Measurements from ENCODE around the gene MAGEH1. TPM values are rescaled to one million over a fixed set of nuclear protein-coding genes. Genes with fewer than 3 reads are reported as not detected.
"Not testable (repeated sequence)": the region's sequence is repeated elsewhere in the genome, so short reads cannot be mapped to it uniquely, and the experiment has no call there.

The MAGEH1 gene
- total RNA-seq, 2 donors from 2014 or later: 19.6 to 37.9 TPM

DNA sequence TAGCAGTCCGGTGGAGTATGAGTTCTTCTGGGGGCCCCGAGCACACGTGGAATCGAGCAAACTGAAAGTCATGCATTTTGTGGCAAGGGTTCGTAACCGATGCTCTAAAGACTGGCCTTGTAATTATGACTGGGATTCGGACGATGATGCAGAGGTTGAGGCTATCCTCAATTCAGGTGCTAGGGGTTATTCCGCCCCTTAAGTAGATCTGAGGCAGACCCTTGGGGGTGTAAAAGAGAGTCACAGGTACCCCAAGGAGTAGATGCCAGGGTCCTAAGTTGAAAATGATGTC lies 852 bp downstream of the MAGEH1 start:
- TF ChIP-seq, protein P1, sequence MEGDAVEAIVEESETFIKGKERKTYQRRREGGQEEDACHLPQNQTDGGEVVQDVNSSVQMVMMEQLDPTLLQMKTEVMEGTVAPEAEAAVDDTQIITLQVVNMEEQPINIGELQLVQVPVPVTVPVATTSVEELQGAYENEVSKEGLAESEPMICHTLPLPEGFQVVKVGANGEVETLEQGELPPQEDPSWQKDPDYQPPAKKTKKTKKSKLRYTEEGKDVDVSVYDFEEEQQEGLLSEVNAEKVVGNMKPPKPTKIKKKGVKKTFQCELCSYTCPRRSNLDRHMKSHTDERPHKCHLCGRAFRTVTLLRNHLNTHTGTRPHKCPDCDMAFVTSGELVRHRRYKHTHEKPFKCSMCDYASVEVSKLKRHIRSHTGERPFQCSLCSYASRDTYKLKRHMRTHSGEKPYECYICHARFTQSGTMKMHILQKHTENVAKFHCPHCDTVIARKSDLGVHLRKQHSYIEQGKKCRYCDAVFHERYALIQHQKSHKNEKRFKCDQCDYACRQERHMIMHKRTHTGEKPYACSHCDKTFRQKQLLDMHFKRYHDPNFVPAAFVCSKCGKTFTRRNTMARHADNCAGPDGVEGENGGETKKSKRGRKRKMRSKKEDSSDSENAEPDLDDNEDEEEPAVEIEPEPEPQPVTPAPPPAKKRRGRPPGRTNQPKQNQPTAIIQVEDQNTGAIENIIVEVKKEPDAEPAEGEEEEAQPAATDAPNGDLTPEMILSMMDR (conservative IDR thresholded peaks at IDR 0.05): no peak
- Histone ChIP-seq H3K4me3 (ENCODE audit: low read length) (peak overlapping the region; percentile 92), H3K27ac (ENCODE audit: low read depth, low read length) (no peak overlapping the region), H3K9me3 (ENCODE audit: control insufficient read depth, low read length) (no peaks in the 10 kb centered on the region), H3K9ac (ENCODE audit: extremely low read depth, low read length, poor library complexity, severe bottlenecking) (peak overlapping the region; percentile 68), H3K27me3 (ENCODE audit: control insufficient read depth, insufficient read depth, low read length, poor library complexity, severe bottlenecking) (no peaks in the 10 kb centered on the region), H3K36me3 (ENCODE audit: control insufficient read depth, insufficient read depth, low read length) (no peaks in the 10 kb centered on the region), H3K4me1 (ENCODE audit: control insufficient read depth, insufficient read depth, low read length) (no peaks in the 10 kb centered on the region)
- WGBS, 2 experiments (ENCODE audit: insufficient coverage in 1 of 2, insufficient read length in 1 of 2): 0 to 2% methylated on average over 2 to 9 of the region's 9 CpGs
- H3K9me3 Mint-ChIP-seq: peaks cover 21% of the 10 kb centered on the region
- no peak for DNase-seq
- peak overlapping the region; percentile 80 for H3K4me3 Mint-ChIP-seq
- H3K36me3 Mint-ChIP-seq (ENCODE audit: low read depth): no peaks in the 10 kb centered on the region
- no peaks in the 10 kb centered on the region for H3K27me3 Mint-ChIP-seq (ENCODE audit: insufficient read depth)
- peaks cover 2% of the 10 kb centered on the region for H3K4me1 Mint-ChIP-seq
- H3K27ac Mint-ChIP-seq: peak overlapping the region; percentile 66

DNA sequence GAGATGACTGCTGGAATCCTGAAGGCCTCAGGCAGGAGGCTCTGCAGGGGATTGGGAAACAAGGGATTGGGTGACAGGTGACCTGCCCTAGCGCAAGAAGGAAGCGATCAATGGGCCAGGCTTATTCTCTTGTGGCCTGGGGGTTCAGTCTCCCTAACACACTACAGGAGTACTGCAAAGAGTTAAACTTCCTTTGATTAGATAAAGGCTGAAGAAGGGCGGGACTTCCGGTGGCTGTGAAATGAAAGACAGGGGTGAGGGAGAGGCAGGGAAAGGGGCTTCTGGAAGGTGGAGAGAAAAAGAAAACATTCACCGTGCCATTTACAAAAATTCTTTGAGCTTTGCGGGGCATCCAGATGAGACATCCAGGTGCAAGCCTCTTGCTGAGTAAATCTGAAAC lies 3.8 kb downstream of the MAGEH1 start:
- H3K4me1 Mint-ChIP-seq; H3K9me3 ChIP-seq (ENCODE audit: control insufficient read depth, low read length); DNase-seq; H3K4me3 ChIP-seq (ENCODE audit: low read length); H3K36me3 ChIP-seq (ENCODE audit: control insufficient read depth, insufficient read depth, low read length); H3K4me1 ChIP-seq (ENCODE audit: control insufficient read depth, insufficient read depth, low read length); H3K4me3 Mint-ChIP-seq; H3K9ac ChIP-seq (ENCODE audit: extremely low read depth, low read length, poor library complexity, severe bottlenecking); H3K27me3 Mint-ChIP-seq (ENCODE audit: insufficient read depth); H3K27me3 ChIP-seq (ENCODE audit: control insufficient read depth, insufficient read depth, low read length, poor library complexity, severe bottlenecking); H3K27ac Mint-ChIP-seq; H3K36me3 Mint-ChIP-seq (ENCODE audit: low read depth); H3K27ac ChIP-seq (ENCODE audit: low read depth, low read length): not testable (repeated sequence)
- peaks cover 11% of the 10 kb centered on the region for H3K9me3 Mint-ChIP-seq
- WGBS, 2 experiments (ENCODE audit: insufficient coverage in 1 of 2, insufficient read length in 1 of 2): no CpG with 5 or more reads among the region's 6 CpGs

DNA sequence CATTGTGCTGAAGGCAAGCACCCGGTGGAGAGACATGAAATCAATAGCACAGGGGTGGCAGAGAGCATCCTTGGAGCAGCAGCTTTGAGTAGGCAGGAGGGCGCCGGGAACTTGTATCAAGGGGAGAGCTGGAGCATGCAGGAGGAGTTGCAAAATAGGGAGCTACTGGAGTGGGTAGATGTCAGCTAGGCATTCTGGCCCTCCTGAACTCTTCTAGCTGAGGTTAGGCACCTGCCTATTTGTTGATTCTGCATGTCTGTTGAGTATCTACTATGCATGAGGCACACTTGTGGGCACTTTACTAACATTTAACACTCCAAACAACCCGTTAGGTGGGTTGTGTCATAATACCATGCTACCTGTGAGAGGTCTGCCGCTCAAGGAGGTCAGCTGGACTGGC lies 7.5 kb downstream of the MAGEH1 start:
- not testable (repeated sequence) for H3K27me3 ChIP-seq (ENCODE audit: control insufficient read depth, insufficient read depth, low read length, poor library complexity, severe bottlenecking); H3K4me1 Mint-ChIP-seq; DNase-seq; H3K9ac ChIP-seq (ENCODE audit: extremely low read depth, low read length, poor library complexity, severe bottlenecking); H3K27me3 Mint-ChIP-seq (ENCODE audit: insufficient read depth); H3K4me1 ChIP-seq (ENCODE audit: control insufficient read depth, insufficient read depth, low read length); H3K36me3 ChIP-seq (ENCODE audit: control insufficient read depth, insufficient read depth, low read length); H3K27ac ChIP-seq (ENCODE audit: low read depth, low read length); H3K4me3 Mint-ChIP-seq; H3K9me3 ChIP-seq (ENCODE audit: control insufficient read depth, low read length); H3K36me3 Mint-ChIP-seq (ENCODE audit: low read depth); H3K4me3 ChIP-seq (ENCODE audit: low read length); H3K27ac Mint-ChIP-seq; H3K9me3 Mint-ChIP-seq
- no CpG with 5 or more reads among the region's 5 CpGs for WGBS, 2 experiments (ENCODE audit: insufficient coverage in 1 of 2, insufficient read length in 1 of 2)

DNA sequence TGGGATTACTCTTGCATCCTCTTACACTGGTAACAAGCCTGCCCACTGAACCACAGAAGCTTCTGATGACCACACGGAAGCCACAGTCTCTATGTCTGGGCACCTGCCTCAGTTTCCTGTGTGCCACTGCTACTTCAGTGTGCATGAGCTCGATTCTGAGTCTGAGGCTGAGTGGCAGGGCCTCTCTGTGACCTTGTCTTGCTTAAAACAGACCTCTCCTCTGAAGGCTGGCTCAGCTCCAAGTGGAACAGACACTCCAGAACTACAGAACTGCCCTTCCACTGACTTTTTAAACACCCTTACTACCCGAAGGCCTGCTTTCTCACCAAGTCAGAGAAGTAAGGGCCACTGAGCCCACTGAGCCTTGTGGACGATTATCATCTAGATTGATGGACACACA lies 8.0 kb downstream of the MAGEH1 start:
- H3K27me3 Mint-ChIP-seq (ENCODE audit: insufficient read depth); H3K4me1 ChIP-seq (ENCODE audit: control insufficient read depth, insufficient read depth, low read length); H3K36me3 ChIP-seq (ENCODE audit: control insufficient read depth, insufficient read depth, low read length); H3K4me1 Mint-ChIP-seq; H3K9me3 ChIP-seq (ENCODE audit: control insufficient read depth, low read length); H3K9me3 Mint-ChIP-seq; H3K27me3 ChIP-seq (ENCODE audit: control insufficient read depth, insufficient read depth, low read length, poor library complexity, severe bottlenecking); DNase-seq; H3K27ac Mint-ChIP-seq; H3K4me3 ChIP-seq (ENCODE audit: low read length); H3K36me3 Mint-ChIP-seq (ENCODE audit: low read depth); H3K9ac ChIP-seq (ENCODE audit: extremely low read depth, low read length, poor library complexity, severe bottlenecking); H3K27ac ChIP-seq (ENCODE audit: low read depth, low read length); H3K4me3 Mint-ChIP-seq: not testable (repeated sequence)
- WGBS, 2 experiments (ENCODE audit: insufficient coverage in 1 of 2, insufficient read length in 1 of 2): no CpG with 5 or more reads among the region's 4 CpGs

DNA sequence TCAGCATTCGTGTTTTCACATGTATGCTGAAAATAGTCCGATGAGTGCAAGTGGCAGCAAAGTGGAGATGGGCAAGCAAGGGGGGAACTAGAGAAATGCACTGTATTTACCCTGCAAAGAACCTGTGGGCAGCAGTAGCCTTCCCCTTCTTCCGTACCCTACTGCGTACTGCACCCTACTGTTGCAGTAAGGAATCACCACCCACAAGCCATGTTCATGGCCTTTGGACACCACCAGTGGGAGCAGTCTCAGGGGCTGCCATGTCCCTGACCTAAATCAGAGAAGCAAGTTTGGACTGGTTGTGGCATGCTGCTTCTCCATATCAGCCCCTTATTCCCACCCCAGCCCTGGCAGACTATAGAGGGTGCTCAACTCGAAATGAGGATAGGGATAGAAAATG lies 12.1 kb downstream of the MAGEH1 start:
- DNase-seq; H3K27me3 Mint-ChIP-seq (ENCODE audit: insufficient read depth); H3K27ac ChIP-seq (ENCODE audit: low read depth, low read length); H3K36me3 ChIP-seq (ENCODE audit: control insufficient read depth, insufficient read depth, low read length); H3K36me3 Mint-ChIP-seq (ENCODE audit: low read depth); H3K4me3 ChIP-seq (ENCODE audit: low read length); H3K4me1 ChIP-seq (ENCODE audit: control insufficient read depth, insufficient read depth, low read length); H3K9me3 Mint-ChIP-seq; H3K4me3 Mint-ChIP-seq; H3K9me3 ChIP-seq (ENCODE audit: control insufficient read depth, low read length); H3K27me3 ChIP-seq (ENCODE audit: control insufficient read depth, insufficient read depth, low read length, poor library complexity, severe bottlenecking); H3K9ac ChIP-seq (ENCODE audit: extremely low read depth, low read length, poor library complexity, severe bottlenecking); H3K27ac Mint-ChIP-seq; H3K4me1 Mint-ChIP-seq: not testable (repeated sequence)
- WGBS, 2 experiments (ENCODE audit: insufficient coverage in 1 of 2, insufficient read length in 1 of 2): no CpG with 5 or more reads among the region's 5 CpGs

DNA sequence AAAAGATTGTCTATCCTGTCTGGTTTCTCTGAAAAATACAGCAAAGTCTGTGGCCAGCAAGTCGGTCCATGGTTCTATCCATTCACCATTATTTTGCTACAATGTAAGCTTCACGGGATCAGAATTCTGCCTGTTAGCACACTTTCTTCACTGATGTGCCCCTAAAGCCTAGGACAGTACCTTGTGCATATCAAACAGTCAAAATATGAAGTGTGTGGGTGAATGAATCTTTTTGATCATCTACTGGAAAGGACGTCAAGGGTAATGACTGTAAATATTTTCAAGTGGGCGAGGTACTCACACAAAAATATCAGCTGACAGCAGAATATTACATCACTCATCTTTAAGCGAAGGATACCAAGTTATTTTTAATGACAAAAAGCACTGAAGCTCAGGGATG lies 13.2 kb downstream of the MAGEH1 start:
- H3K4me3 Mint-ChIP-seq; H3K27me3 ChIP-seq (ENCODE audit: control insufficient read depth, insufficient read depth, low read length, poor library complexity, severe bottlenecking); H3K4me1 Mint-ChIP-seq; H3K27me3 Mint-ChIP-seq (ENCODE audit: insufficient read depth); H3K27ac ChIP-seq (ENCODE audit: low read depth, low read length); DNase-seq; H3K36me3 ChIP-seq (ENCODE audit: control insufficient read depth, insufficient read depth, low read length); H3K4me1 ChIP-seq (ENCODE audit: control insufficient read depth, insufficient read depth, low read length); H3K27ac Mint-ChIP-seq; H3K4me3 ChIP-seq (ENCODE audit: low read length); H3K9me3 ChIP-seq (ENCODE audit: control insufficient read depth, low read length); H3K9ac ChIP-seq (ENCODE audit: extremely low read depth, low read length, poor library complexity, severe bottlenecking); H3K36me3 Mint-ChIP-seq (ENCODE audit: low read depth); H3K9me3 Mint-ChIP-seq: not testable (repeated sequence)
- no CpG with 5 or more reads among the region's 5 CpGs for WGBS, 2 experiments (ENCODE audit: insufficient coverage in 1 of 2, insufficient read length in 1 of 2)

DNA sequence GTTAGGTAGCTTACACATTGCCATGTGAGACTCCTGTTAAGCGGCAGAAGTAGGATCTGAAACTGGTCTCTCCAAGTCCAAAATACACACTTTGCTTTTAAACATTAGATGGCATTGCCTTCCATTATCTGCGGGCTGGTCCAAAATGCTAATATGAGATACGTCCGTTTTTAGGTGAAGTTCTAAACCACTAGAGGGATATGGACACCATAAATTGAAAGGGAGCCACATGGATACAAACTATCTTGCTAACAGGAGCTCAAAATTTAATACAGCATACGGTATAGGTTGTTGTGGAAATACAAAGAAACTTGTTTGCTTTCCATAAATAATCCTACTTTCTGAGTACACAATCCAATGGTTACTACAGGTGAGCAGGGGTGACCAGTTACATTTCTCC lies 13.9 kb downstream of the MAGEH1 start:
- H3K9ac ChIP-seq (ENCODE audit: extremely low read depth, low read length, poor library complexity, severe bottlenecking); H3K4me1 ChIP-seq (ENCODE audit: control insufficient read depth, insufficient read depth, low read length); H3K36me3 ChIP-seq (ENCODE audit: control insufficient read depth, insufficient read depth, low read length); H3K4me1 Mint-ChIP-seq; H3K27ac ChIP-seq (ENCODE audit: low read depth, low read length); H3K9me3 ChIP-seq (ENCODE audit: control insufficient read depth, low read length); H3K27me3 Mint-ChIP-seq (ENCODE audit: insufficient read depth); H3K27me3 ChIP-seq (ENCODE audit: control insufficient read depth, insufficient read depth, low read length, poor library complexity, severe bottlenecking); DNase-seq; H3K27ac Mint-ChIP-seq; H3K4me3 Mint-ChIP-seq; H3K9me3 Mint-ChIP-seq; H3K36me3 Mint-ChIP-seq (ENCODE audit: low read depth); H3K4me3 ChIP-seq (ENCODE audit: low read length): not testable (repeated sequence)
- no CpG with 5 or more reads among the region's 5 CpGs for WGBS, 2 experiments (ENCODE audit: insufficient coverage in 1 of 2, insufficient read length in 1 of 2)

All from endodermal cell (in vitro differentiated cells).